Neural progenitor cell (in vitro differentiated cells): ENCODE results near the gene MPPED1. TPM values are rescaled to one million over a fixed set of nuclear protein-coding genes. Genes with fewer than 3 reads are reported as not detected.

Experiments
- DNase-seq: peaks from one replicate; pipeline ENCODE4 v3.0.0-alpha.2; 2016; ENCODE audit warnings: low spot score
- H2AFZ ChIP-seq: fragments of 200-600 bp; sonication (generic); replicated peaks from 2 replicates; pipeline ENCODE4 v1.6.1; 2016; ENCODE audit warnings: antibody characterized with exemption
- H3F3A ChIP-seq: fragments of 200-600 bp; sonication (generic); 2 replicates; pipeline ENCODE4 v1.6.1; 2016; ENCODE audit warnings: antibody characterized with exemption, low read depth
- H3K27ac ChIP-seq: fragments of 200-600 bp; sonication (generic); 2 replicates; pipeline ENCODE4 v1.5.1; 2016; ENCODE audit warnings: mild to moderate bottlenecking
- H3K27me3 ChIP-seq: fragments of 200-600 bp; sonication (generic); 2 replicates; pipeline ENCODE4 v1.6.1; 2016; ENCODE audit warnings: mild to moderate bottlenecking, moderate library complexity
- H3K36me3 ChIP-seq: fragments of 200-600 bp; sonication (generic); 2 replicates; pipeline ENCODE4 v1.5.1; 2016
- H3K4me1 ChIP-seq: fragments of 200-600 bp; sonication (generic); 2 replicates; pipeline ENCODE4 v1.6.1; 2016; ENCODE audit warnings: mixed run types
- H3K4me2 ChIP-seq: fragments of 200-600 bp; sonication (generic); 2 replicates; pipeline ENCODE4 v1.6.1; 2016
- H3K4me3 ChIP-seq: fragments of 200-600 bp; sonication (generic); 2 replicates; pipeline ENCODE4 v1.5.1; 2016
- H3K79me2 ChIP-seq: fragments of 200-600 bp; sonication (generic); 2 replicates; pipeline ENCODE4 v1.6.1; 2016; ENCODE audit warnings: low read depth
- H3K9ac ChIP-seq: fragments of 200-600 bp; sonication (generic); 2 replicates; pipeline ENCODE4 v1.6.1; 2016
- H3K9me3 ChIP-seq: fragments of 200-600 bp; sonication (generic); 2 replicates; pipeline ENCODE4 v1.5.1; 2016; ENCODE audit warnings: low read depth
- H4K20me1 ChIP-seq: fragments of 200-600 bp; sonication (generic); 2 replicates; pipeline ENCODE4 v1.6.1; 2016; ENCODE audit warnings: low read depth
- H3K27ac Mint-ChIP-seq: 3 replicates; pipeline ENCODE4 v1.8.0; 2021; ENCODE audit warnings: mixed read lengths
- H3K27me3 Mint-ChIP-seq: 2 replicates; pipeline ENCODE4 v1.8.0; 2022; ENCODE audit warnings: low read depth, mild to moderate bottlenecking, inconsistent platforms, moderate library complexity, mixed read lengths; ENCODE audit not compliant: insufficient read depth
- H3K36me3 Mint-ChIP-seq: 3 replicates; pipeline ENCODE4 v1.8.0; 2021; ENCODE audit warnings: mixed read lengths
- H3K4me1 Mint-ChIP-seq: 3 replicates; pipeline ENCODE4 v1.8.0; 2021; ENCODE audit warnings: mixed read lengths
- H3K4me3 Mint-ChIP-seq: 3 replicates; pipeline ENCODE4 v1.8.0; 2021; ENCODE audit warnings: mild to moderate bottlenecking, moderate library complexity, mixed read lengths
- H3K9me3 Mint-ChIP-seq: 3 replicates; pipeline ENCODE4 v1.8.0; 2020; ENCODE audit warnings: mixed read lengths
- CTCF ChIP-seq: fragments of 200-600 bp; sonication (generic); IDR thresholded peaks from 2 replicates; pipeline ENCODE4 v1.5.1; 2017; ENCODE audit warnings: antibody characterized with exemption, mild to moderate bottlenecking
- EZH2 ChIP-seq: fragments of 200-600 bp; sonication (generic); IDR thresholded peaks from 2 replicates; pipeline ENCODE4 v1.6.1; 2017; ENCODE audit warnings: antibody characterized with exemption, mild to moderate bottlenecking, moderate library complexity
- EZH2phosphoT487 ChIP-seq: fragments of 200-600 bp; sonication (generic); IDR thresholded peaks from 2 replicates; pipeline ENCODE4 v1.6.1; 2017; ENCODE audit warnings: antibody characterized with exemption
- total RNA-seq: library from RNA; depleted of rRNA; stranded (reverse); fragments of >200 nt; gene quantifications from 2 replicates; pipeline ENCODE4 v1.2.3, GENCODE V29; 2015; ENCODE audit warnings: low replicate concordance

The MPPED1 gene
- total RNA-seq, 1 donor from 2014 or later, result 2.0 TPM

- H3K4me3 Mint-ChIP-seq, result no peak overlapping the region
- no peak overlapping the region for H3K4me2 ChIP-seq
- H3K4me1 ChIP-seq, result no peaks in the 10 kb centered on the region
- H3K9me3 Mint-ChIP-seq, result no peaks in the 10 kb centered on the region
- no peaks in the 10 kb centered on the region for H3K36me3 ChIP-seq
- no peaks in the 10 kb centered on the region for H3K9me3 ChIP-seq
- H3K27me3 Mint-ChIP-seq, result peaks cover 10% of the 10 kb centered on the region
- no peak overlapping the region for H3K27ac ChIP-seq
- no peaks in the 10 kb centered on the region for H3K79me2 ChIP-seq
- TF ChIP-seq EZH2 (no peak), CTCF (no peak), EZH2phosphoT487 (no peak)
- H3F3A ChIP-seq, result no peaks in the 10 kb centered on the region
- no peaks in the 10 kb centered on the region for H3K36me3 Mint-ChIP-seq
- DNase-seq, result no peak
- H3K4me3 ChIP-seq, result no peak overlapping the region
- no peaks in the 10 kb centered on the region for H4K20me1 ChIP-seq
- H3K27me3 ChIP-seq, result no peaks in the 10 kb centered on the region
- no peak overlapping the region for H2AFZ ChIP-seq
- H3K27ac Mint-ChIP-seq, result no peak overlapping the region
- no peak overlapping the region for H3K9ac ChIP-seq
- peaks cover 5% of the 10 kb centered on the region for H3K4me1 Mint-ChIP-seq
Measured at GRCh38 chr22:43520632-43521039, 108.8 kb downstream of the MPPED1 start.

GRCh38 chr22:43521716-43522115 lies 109.9 kb downstream of the MPPED1 start:
- H3K4me2 ChIP-seq, result no peak overlapping the region
- Mint-ChIP-seq H3K9me3 (no peaks in the 10 kb centered on the region), H3K4me3 (no peak overlapping the region), H3K4me1 (peaks cover 5% of the 10 kb centered on the region), H3K36me3 (no peaks in the 10 kb centered on the region), H3K27me3 (peaks cover 10% of the 10 kb centered on the region), H3K27ac (no peak overlapping the region)
- no peaks in the 10 kb centered on the region for H3K36me3 ChIP-seq
- H3K4me3 ChIP-seq, result no peak overlapping the region
- no peaks in the 10 kb centered on the region for H3K9me3 ChIP-seq
- no peak overlapping the region for H2AFZ ChIP-seq
- H3K79me2 ChIP-seq, result no peaks in the 10 kb centered on the region
- no peaks in the 10 kb centered on the region for H3K4me1 ChIP-seq
- no peak overlapping the region for H3K9ac ChIP-seq
- H4K20me1 ChIP-seq, result no peaks in the 10 kb centered on the region
- H3K27ac ChIP-seq, result no peak overlapping the region
- H3K27me3 ChIP-seq, result no peaks in the 10 kb centered on the region
- H3F3A ChIP-seq, result no peaks in the 10 kb centered on the region
- no peak for TF ChIP-seq EZH2phosphoT487
- no peak for TF ChIP-seq CTCF
- no peak for TF ChIP-seq EZH2
- no peak for DNase-seq

GRCh38 chr22:43526117-43526655 lies 114.4 kb downstream of the MPPED1 start:
- DNase-seq, result no peak
- no peaks in the 10 kb centered on the region for H3K79me2 ChIP-seq
- no peak overlapping the region for H3K4me3 Mint-ChIP-seq
- H3K27me3 ChIP-seq, result no peaks in the 10 kb centered on the region
- H3K4me1 Mint-ChIP-seq, result no peaks in the 10 kb centered on the region
- H3K9ac ChIP-seq, result no peak overlapping the region
- no peaks in the 10 kb centered on the region for H3K36me3 Mint-ChIP-seq
- H3K9me3 Mint-ChIP-seq, result no peaks in the 10 kb centered on the region
- H3K27ac ChIP-seq, result no peak overlapping the region
- no peak overlapping the region for H3K27ac Mint-ChIP-seq
- H3K4me1 ChIP-seq, result no peaks in the 10 kb centered on the region
- no peaks in the 10 kb centered on the region for H3K36me3 ChIP-seq
- H3K4me3 ChIP-seq, result no peak overlapping the region
- TF ChIP-seq CTCF (no peak), EZH2 (no peak), EZH2phosphoT487 (no peak)
- peaks cover 7% of the 10 kb centered on the region for H3K27me3 Mint-ChIP-seq
- no peaks in the 10 kb centered on the region for H3K9me3 ChIP-seq
- no peaks in the 10 kb centered on the region for H4K20me1 ChIP-seq
- no peaks in the 10 kb centered on the region for H3F3A ChIP-seq
- H3K4me2 ChIP-seq, result no peak overlapping the region
- no peak overlapping the region for H2AFZ ChIP-seq
